GM10248 (cell line): Measurements from ENCODE around the gene ATP10B.

ENCODE experiments used
- CTCF ChIA-PET: fragments of 300-600 bp; sonication (Branson Sonifier 250); formaldehyde crosslinking; extraction: SDS; loops from one replicate; lab custom pipeline; 2021; ENCODE audit warnings: antibody characterized with exemption; lab: Yijun Ruan, JAX
- POLR2A ChIA-PET: fragments of 350-650 bp; sonication (Branson Sonifier 250); formaldehyde crosslinking; extraction: SDS; loops from one replicate; lab custom pipeline; 2020; ENCODE audit warnings: antibody characterized with exemption; lab: Yijun Ruan, JAX
- DNase-seq: peaks from one replicate; pipeline ENCODE4 v3.0.0; 2012; ENCODE audit errors: extremely low spot score
- CTCF ChIP-seq: IDR thresholded peaks from 2 replicates; pipeline ENCODE4 v1.5.1; 2012; ENCODE audit warnings: mild to moderate bottlenecking, low read depth; ENCODE audit errors: extremely low read depth, missing control alignments, control extremely low read depth

Gene ATP10B

GRCh38 chr5:160626322-160626721 lies 225.7 kb downstream of the ATP10B start:
- CTCF ChIA-PET = interaction anchor here (1.0 to 1.1 kb wide), 2 partner anchors 12 to 19 kb away, joined by 3 read pairs; no protein-coding TSS in a partner anchor
- POLR2A ChIA-PET = no interaction called here
- no peak for DNase-seq
- TF ChIP-seq CTCF = no peak

- CTCF ChIA-PET = interaction anchor here (1.1 to 1.3 kb wide), 2 partner anchors 39 to 114 kb away, joined by 3 read pairs; no protein-coding TSS in a partner anchor
- POLR2A ChIA-PET = no interaction called here
- DNase-seq = no peak
- no peak for TF ChIP-seq CTCF
These were observed 230.5 kb downstream of the ATP10B start for GRCh38 chr5:160621526-160621925.

- POLR2A ChIA-PET = no interaction called here
- CTCF ChIA-PET = no interaction called here
- no peak for TF ChIP-seq CTCF
- DNase-seq = no peak
These were observed 231.6 kb downstream of the ATP10B start for GRCh38 chr5:160620401-160620800.

- CTCF ChIA-PET = no interaction called here
These were observed 232.6 kb downstream of the ATP10B start for GRCh38 chr5:160619381-160619780.

GRCh38 chr5:160618286-160618685 lies 233.7 kb downstream of the ATP10B start:
- DNase-seq = no peak
- TF ChIP-seq CTCF = no peak
- POLR2A ChIA-PET = no interaction called here
- CTCF ChIA-PET = interaction anchor here (0.8 to 1.7 kb wide), 3 partner anchors 9 to 19 kb away, joined by 3 to 4 read pairs (median 3); no protein-coding TSS in a partner anchor

More at GRCh38 chr5:160619381-160619780, 232.6 kb downstream of the ATP10B start:
- POLR2A ChIA-PET = no interaction called here
- no peak for TF ChIP-seq CTCF
- DNase-seq = no peak

GRCh38 chr5:160616712-160617497 lies 235.1 kb downstream of the ATP10B start:
- ChIA-PET POLR2A (no interaction called here), CTCF (interaction anchor here (1.6 to 1.9 kb wide), 3 partner anchors 10 to 17 kb away, joined by 3 to 5 read pairs (median 4); no protein-coding TSS in a partner anchor)
- DNase-seq = no peak

More at GRCh38 chr5:160616712-160617497, 235.1 kb downstream of the ATP10B start:
- no peak for TF ChIP-seq CTCF
